ENCODE data around the gene BTBD3.

BTBD3 gene

GRCh38 chr20:11922561-11922960 lies 4.9 kb downstream of the BTBD3 start:
- Histone ChIP-seq H3K4me3 (ENCODE audit: low read length) (no peak overlapping the region), H2AFZ (ENCODE audit: low read depth, low read length) (no peak overlapping the region), H3K27me3 (ENCODE audit: insufficient read depth, low read length) (no peaks in the 10 kb centered on the region), H3K9me3 (ENCODE audit: low read length) (no peaks in the 10 kb centered on the region), H3K36me3 (ENCODE audit: insufficient read depth, low read length) (peaks cover 32% of the 10 kb centered on the region), H3K4me1 (ENCODE audit: insufficient read depth, low read length) (peaks cover 13% of the 10 kb centered on the region)

DNA sequence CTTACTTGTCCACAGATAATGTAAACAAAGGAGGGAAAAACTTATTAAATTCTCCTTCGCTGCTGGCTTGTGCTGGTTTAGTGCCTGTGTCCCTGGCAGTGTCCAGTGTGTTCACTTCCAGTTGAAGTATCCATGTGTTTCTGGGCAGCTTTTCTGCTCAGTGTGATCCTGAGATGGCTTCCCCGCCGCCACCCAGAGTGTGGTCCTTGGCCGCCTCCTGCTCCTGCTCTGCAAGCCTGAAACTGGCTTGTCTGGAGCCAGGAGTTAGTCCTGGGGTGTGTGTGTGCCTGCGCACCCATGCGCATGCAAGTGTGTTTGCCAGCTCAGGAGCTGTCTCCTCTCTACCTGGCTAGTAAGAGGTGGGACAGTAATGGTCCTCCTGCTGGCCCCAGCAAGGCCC lies 7.2 kb downstream of the BTBD3 start:
- Histone ChIP-seq H3K36me3 (ENCODE audit: insufficient read depth, low read length) (peaks cover 38% of the 10 kb centered on the region), H2AFZ (ENCODE audit: low read depth, low read length) (no peak overlapping the region), H3K4me3 (ENCODE audit: low read length) (no peak overlapping the region), H3K9me3 (ENCODE audit: low read length) (no peaks in the 10 kb centered on the region), H3K27me3 (ENCODE audit: insufficient read depth, low read length) (no peaks in the 10 kb centered on the region), H3K4me1 (ENCODE audit: insufficient read depth, low read length) (no peaks in the 10 kb centered on the region)

DNA sequence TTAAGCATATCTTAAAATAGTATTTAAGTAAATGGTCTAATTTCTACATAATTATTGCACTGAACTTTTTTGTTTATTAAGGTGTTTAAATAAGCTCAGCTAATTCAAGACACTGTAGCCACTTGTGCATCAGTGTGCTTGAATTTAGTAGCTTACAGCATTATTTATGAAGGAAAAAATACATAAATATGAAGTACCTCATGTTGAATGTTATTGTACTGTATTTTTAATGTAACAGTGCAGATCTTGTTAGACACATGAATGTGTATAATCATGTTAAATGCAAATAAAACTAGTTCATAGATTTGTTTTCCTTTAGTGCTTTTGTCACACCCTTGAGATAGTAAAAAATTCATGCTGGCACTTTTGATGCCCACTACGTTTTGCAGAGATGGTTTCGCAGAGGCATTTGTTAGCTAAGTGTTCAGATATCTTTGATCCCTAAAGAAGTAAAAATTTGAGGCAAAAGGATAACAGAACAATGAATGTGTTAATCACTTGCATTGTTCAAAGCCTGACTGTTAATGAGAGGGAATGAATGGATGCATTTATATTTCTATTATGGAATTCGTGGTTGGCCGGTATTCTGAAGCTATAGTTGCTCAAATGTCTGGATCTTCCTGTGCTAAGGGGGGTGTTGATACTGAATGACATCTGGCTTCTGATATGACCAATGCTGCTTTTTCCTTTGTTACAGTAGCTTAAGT lies 8.8 kb downstream of the BTBD3 start:
- H3K4me1 ChIP-seq (ENCODE audit: insufficient read depth, low read length), result no peaks in the 10 kb centered on the region

DNA sequence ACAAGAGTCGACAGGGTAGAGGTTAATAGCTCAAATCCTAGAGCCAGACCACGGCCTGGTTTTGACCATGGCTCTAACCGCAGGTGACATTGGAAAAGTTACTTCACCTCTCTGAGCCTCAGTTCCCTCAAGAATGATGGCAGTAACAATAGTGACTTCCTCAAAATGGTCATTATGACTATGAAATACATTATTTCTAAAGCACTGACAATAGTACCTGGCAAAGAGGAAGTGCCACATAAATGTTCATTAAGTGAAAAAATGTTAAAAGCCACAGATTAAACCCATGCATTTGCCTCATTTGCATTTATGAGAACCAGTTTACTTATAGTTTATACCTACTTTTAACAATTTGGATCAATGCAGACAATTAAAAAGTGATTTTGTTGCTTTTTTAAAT lies 12.3 kb downstream of the BTBD3 start:
- no peaks in the 10 kb centered on the region for H3K4me1 ChIP-seq (ENCODE audit: insufficient read depth, low read length)
- no peak overlapping the region for H3K4me3 ChIP-seq (ENCODE audit: low read length)
- H3K9me3 ChIP-seq (ENCODE audit: low read length), result no peaks in the 10 kb centered on the region
- H2AFZ ChIP-seq (ENCODE audit: low read depth, low read length), result no peak overlapping the region
- peaks cover 12% of the 10 kb centered on the region for H3K36me3 ChIP-seq (ENCODE audit: insufficient read depth, low read length)
- H3K27me3 ChIP-seq (ENCODE audit: insufficient read depth, low read length), result no peaks in the 10 kb centered on the region

More for the DNA sequence above, 8.8 kb downstream of the BTBD3 start:
- Histone ChIP-seq H3K27me3 (ENCODE audit: insufficient read depth, low read length) (no peaks in the 10 kb centered on the region), H2AFZ (ENCODE audit: low read depth, low read length) (no peak overlapping the region), H3K4me3 (ENCODE audit: low read length) (no peak overlapping the region), H3K9me3 (ENCODE audit: low read length) (no peaks in the 10 kb centered on the region), H3K36me3 (ENCODE audit: insufficient read depth, low read length) (peaks cover 30% of the 10 kb centered on the region)

GRCh38 chr20:11935212-11936154 lies 17.8 kb downstream of the BTBD3 start:
- no peaks in the 10 kb centered on the region for H3K4me1 ChIP-seq (ENCODE audit: insufficient read depth, low read length)
- no peaks in the 10 kb centered on the region for H3K36me3 ChIP-seq (ENCODE audit: insufficient read depth, low read length)
- H2AFZ ChIP-seq (ENCODE audit: low read depth, low read length), result no peak overlapping the region
- no peaks in the 10 kb centered on the region for H3K27me3 ChIP-seq (ENCODE audit: insufficient read depth, low read length)
- no peaks in the 10 kb centered on the region for H3K9me3 ChIP-seq (ENCODE audit: low read length)
- H3K4me3 ChIP-seq (ENCODE audit: low read length), result no peak overlapping the region

DNA sequence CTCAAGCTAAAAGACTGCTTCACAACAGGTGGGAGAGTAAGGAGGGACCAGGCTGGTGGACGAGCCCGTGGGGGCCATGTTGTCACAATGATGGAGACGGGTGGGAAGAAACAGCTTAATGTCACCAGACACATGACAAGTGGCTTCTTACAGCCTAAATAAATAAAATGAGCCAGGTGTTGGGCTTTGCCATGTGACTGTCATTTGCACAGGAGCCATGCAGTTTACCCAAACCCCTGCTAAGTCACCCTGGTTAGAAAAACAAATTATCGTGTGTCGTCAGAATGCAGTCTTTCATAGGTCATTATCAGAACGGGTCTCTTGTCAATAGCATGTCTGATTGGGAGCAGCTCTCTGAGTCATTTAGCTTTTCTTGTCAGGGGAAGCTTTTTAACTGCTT lies 18.5 kb downstream of the BTBD3 start:
- H3K36me3 ChIP-seq (ENCODE audit: insufficient read depth, low read length), result no peaks in the 10 kb centered on the region
- H3K9me3 ChIP-seq (ENCODE audit: low read length), result no peaks in the 10 kb centered on the region
- no peak overlapping the region for H2AFZ ChIP-seq (ENCODE audit: low read depth, low read length)
- no peaks in the 10 kb centered on the region for H3K27me3 ChIP-seq (ENCODE audit: insufficient read depth, low read length)
- H3K4me3 ChIP-seq (ENCODE audit: low read length), result no peak overlapping the region
- no peaks in the 10 kb centered on the region for H3K4me1 ChIP-seq (ENCODE audit: insufficient read depth, low read length)

- no peaks in the 10 kb centered on the region for H3K9me3 ChIP-seq (ENCODE audit: low read length)
- H3K36me3 ChIP-seq (ENCODE audit: insufficient read depth, low read length), result no peaks in the 10 kb centered on the region
- H3K4me1 ChIP-seq (ENCODE audit: insufficient read depth, low read length), result no peaks in the 10 kb centered on the region
- no peak overlapping the region for H3K4me3 ChIP-seq (ENCODE audit: low read length)
- H2AFZ ChIP-seq (ENCODE audit: low read depth, low read length), result no peak overlapping the region
- no peaks in the 10 kb centered on the region for H3K27me3 ChIP-seq (ENCODE audit: insufficient read depth, low read length)
Measured at GRCh38 chr20:11937230-11937629, 19.5 kb downstream of the BTBD3 start.

GRCh38 chr20:11941593-11942246 lies 24.0 kb downstream of the BTBD3 start:
- Histone ChIP-seq H2AFZ (ENCODE audit: low read depth, low read length) (no peak overlapping the region), H3K36me3 (ENCODE audit: insufficient read depth, low read length) (no peaks in the 10 kb centered on the region), H3K9me3 (ENCODE audit: low read length) (no peaks in the 10 kb centered on the region), H3K4me3 (ENCODE audit: low read length) (no peak overlapping the region), H3K4me1 (ENCODE audit: insufficient read depth, low read length) (no peaks in the 10 kb centered on the region), H3K27me3 (ENCODE audit: insufficient read depth, low read length) (no peaks in the 10 kb centered on the region)

GRCh38 chr20:11943778-11944177 lies 26.1 kb downstream of the BTBD3 start:
- H3K9me3 ChIP-seq (ENCODE audit: low read length), result no peaks in the 10 kb centered on the region

DNA sequence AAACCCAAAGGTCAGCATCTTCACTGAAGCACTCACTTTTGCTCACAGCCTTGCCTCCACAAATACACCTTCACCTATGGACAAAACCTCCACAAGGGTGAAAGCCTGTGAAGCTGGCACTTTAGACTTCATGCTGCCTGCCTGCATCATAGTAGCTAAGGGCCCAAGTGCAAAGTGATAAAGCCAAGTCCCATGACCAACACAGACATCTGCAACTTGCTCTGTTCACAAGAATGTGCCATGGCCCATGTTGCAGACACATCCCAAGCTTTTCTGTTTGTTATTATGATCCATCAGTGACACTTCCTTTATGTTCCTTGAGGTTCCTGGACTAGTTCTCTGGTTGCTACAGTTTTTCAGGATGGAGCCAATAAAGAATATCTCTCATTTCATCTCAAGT lies 31.1 kb downstream of the BTBD3 start:
- H3K4me1 ChIP-seq (ENCODE audit: insufficient read depth, low read length), result no peaks in the 10 kb centered on the region
- no peaks in the 10 kb centered on the region for H3K27me3 ChIP-seq (ENCODE audit: insufficient read depth, low read length)

More at GRCh38 chr20:11943778-11944177, 26.1 kb downstream of the BTBD3 start:
- Histone ChIP-seq H3K4me3 (ENCODE audit: low read length) (no peak overlapping the region), H3K27me3 (ENCODE audit: insufficient read depth, low read length) (no peaks in the 10 kb centered on the region), H3K4me1 (ENCODE audit: insufficient read depth, low read length) (no peaks in the 10 kb centered on the region), H3K36me3 (ENCODE audit: insufficient read depth, low read length) (no peaks in the 10 kb centered on the region), H2AFZ (ENCODE audit: low read depth, low read length) (no peak overlapping the region)

DNA sequence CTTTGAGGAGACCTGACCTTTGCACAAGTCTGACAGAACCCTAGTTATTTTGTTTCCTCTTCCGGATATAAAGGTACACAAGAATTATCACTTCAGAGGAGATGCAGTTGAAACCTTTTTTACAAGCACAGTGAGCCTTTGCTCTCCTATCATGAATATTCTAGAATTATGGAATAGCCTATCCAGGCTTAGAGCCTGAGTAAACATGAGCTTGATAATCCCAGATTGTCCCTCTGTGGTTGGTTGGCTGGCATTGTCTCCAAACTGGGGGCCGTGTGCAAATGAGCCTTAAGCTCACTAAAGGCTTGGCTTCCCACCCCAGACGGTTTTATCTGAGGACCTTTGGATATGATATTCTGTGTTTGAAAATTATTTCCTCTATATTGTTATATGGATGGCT lies 32.0 kb downstream of the BTBD3 start:
- H3K4me1 ChIP-seq (ENCODE audit: insufficient read depth, low read length), result no peaks in the 10 kb centered on the region
- no peak overlapping the region for H2AFZ ChIP-seq (ENCODE audit: low read depth, low read length)
- no peak overlapping the region for H3K4me3 ChIP-seq (ENCODE audit: low read length)
- no peaks in the 10 kb centered on the region for H3K27me3 ChIP-seq (ENCODE audit: insufficient read depth, low read length)
- H3K9me3 ChIP-seq (ENCODE audit: low read length), result no peaks in the 10 kb centered on the region
- no peaks in the 10 kb centered on the region for H3K36me3 ChIP-seq (ENCODE audit: insufficient read depth, low read length)

More for the DNA sequence above, 31.1 kb downstream of the BTBD3 start:
- Histone ChIP-seq H3K4me3 (ENCODE audit: low read length) (no peak overlapping the region), H3K9me3 (ENCODE audit: low read length) (no peaks in the 10 kb centered on the region), H3K36me3 (ENCODE audit: insufficient read depth, low read length) (no peaks in the 10 kb centered on the region), H2AFZ (ENCODE audit: low read depth, low read length) (no peak overlapping the region)

- Histone ChIP-seq H3K27me3 (ENCODE audit: insufficient read depth, low read length) (no peaks in the 10 kb centered on the region), H3K4me1 (ENCODE audit: insufficient read depth, low read length) (no peaks in the 10 kb centered on the region), H2AFZ (ENCODE audit: low read depth, low read length) (no peak overlapping the region), H3K36me3 (ENCODE audit: insufficient read depth, low read length) (no peaks in the 10 kb centered on the region), H3K4me3 (ENCODE audit: low read length) (no peak overlapping the region), H3K9me3 (ENCODE audit: low read length) (no peaks in the 10 kb centered on the region)
Measured at GRCh38 chr20:11951696-11952095, 34.0 kb downstream of the BTBD3 start.

GRCh38 chr20:11952639-11953038 lies 34.9 kb downstream of the BTBD3 start:
- Histone ChIP-seq H3K4me1 (ENCODE audit: insufficient read depth, low read length) (no peaks in the 10 kb centered on the region), H2AFZ (ENCODE audit: low read depth, low read length) (no peak overlapping the region), H3K9me3 (ENCODE audit: low read length) (no peaks in the 10 kb centered on the region), H3K4me3 (ENCODE audit: low read length) (no peak overlapping the region), H3K36me3 (ENCODE audit: insufficient read depth, low read length) (no peaks in the 10 kb centered on the region), H3K27me3 (ENCODE audit: insufficient read depth, low read length) (no peaks in the 10 kb centered on the region)

Measured in neuron (in vitro differentiated cells).